HG02884 (cell line): ENCODE measurements around the gene ISG15.
"Not testable (repeated sequence)": the region's sequence is repeated elsewhere in the genome, so short reads cannot be mapped to it uniquely, and the experiment has no call there.

Experiments used
- ATAC-seq: cut with Tn5 transposase; IDR thresholded peaks from one replicate; pipeline ENCODE4 v1.9.1; 2021; ENCODE audit warnings: mild to moderate bottlenecking, moderate library complexity; ENCODE audit not compliant: unreplicated experiment

Gene ISG15

GRCh38 chr1:993379-993995 is 19.8 kb upstream of the ISG15 start:
- no peak for ATAC-seq

GRCh38 chr1:994546-994945 is 18.8 kb upstream of the ISG15 start:
- not testable (repeated sequence) for ATAC-seq

- no peak for ATAC-seq
These were observed 17.3 kb upstream of the ISG15 start for GRCh38 chr1:995665-996633.

GRCh38 chr1:996851-997712 is 16.2 kb upstream of the ISG15 start:
- no peak for ATAC-seq

- ATAC-seq: no peak
These were observed 15.6 kb upstream of the ISG15 start for GRCh38 chr1:997713-997992.

GRCh38 chr1:997993-998744 is 15.1 kb upstream of the ISG15 start:
- ATAC-seq: no peak

GRCh38 chr1:998745-998994 is 14.6 kb upstream of the ISG15 start:
- no peak for ATAC-seq

- no peak for ATAC-seq
These were observed 14.1 kb upstream of the ISG15 start for GRCh38 chr1:998995-999724.

- ATAC-seq: no peak
These were observed 13.5 kb upstream of the ISG15 start, which contains the start of gene HES4 for GRCh38 chr1:999725-1000356. Gene HES4 (minus strand): TSS chr1:1000097. CDS start chr1:999973, 124 bp downstream.

GRCh38 chr1:1000357-1001056 is 12.8 kb upstream of the ISG15 start:
- ATAC-seq: no peak

- ATAC-seq: no peak
These were observed 12.1 kb upstream of the ISG15 start for GRCh38 chr1:1001057-1001783.

- no peak for ATAC-seq
These were observed 9.5 kb upstream of the ISG15 start for GRCh38 chr1:1003618-1004419.

- no peak for ATAC-seq
These were observed 8.9 kb upstream of the ISG15 start for GRCh38 chr1:1004420-1004779.

- no peak for ATAC-seq
These were observed 8.3 kb upstream of the ISG15 start for GRCh38 chr1:1004780-1005697.

- no peak for ATAC-seq
These were observed 7.5 kb upstream of the ISG15 start for GRCh38 chr1:1005774-1006304.

GRCh38 chr1:1006305-1007159 is 6.8 kb upstream of the ISG15 start:
- no peak for ATAC-seq
